ENCODE measurements around the gene EML6. TPM values are rescaled to one million over a fixed set of nuclear protein-coding genes. Genes with fewer than 3 reads are reported as not detected.
"Not testable (repeated sequence)": the region's sequence is repeated elsewhere in the genome, so short reads cannot be mapped to it uniquely, and the experiment has no call there.

EML6 gene
- polyA plus RNA-seq, 1 of the 3 experiments (the other 2 are of a cell fraction): 1.1 TPM

GRCh38 chr2:54873236-54873635, 149.8 kb downstream of the EML6 start:
- H3K79me2 ChIP-seq (ENCODE audit: insufficient read depth); H3K9me2 ChIP-seq; H3K9me3 ChIP-seq; H3K4me2 ChIP-seq; H3K9ac ChIP-seq; H3K4me3 ChIP-seq (ENCODE audit: low read depth in 2 of 2, low read length in 1 of 2); H4K20me1 ChIP-seq (ENCODE audit: insufficient read depth); H3K4me1 ChIP-seq (ENCODE audit: control insufficient read depth in 1 of 2, insufficient read depth in 2 of 2, low read depth in 1 of 2, low read length in 1 of 2); H3F3A ChIP-seq (replicated peaks; ENCODE audit: insufficient read depth); H2AFZ ChIP-seq (ENCODE audit: low read depth); POLR2A ChIA-PET; DNase-seq; H3K27ac ChIP-seq (ENCODE audit: low read depth in 2 of 2, low read length in 1 of 2); H3K27me3 ChIP-seq (ENCODE audit: insufficient read depth); H3K36me3 ChIP-seq (replicated peaks in 1 of 2; ENCODE audit: control insufficient read depth in 1 of 2, insufficient read depth in 2 of 2, low read length in 1 of 2): not testable (repeated sequence)
- WGBS (ENCODE audit: low lambda C conversion rate): 85% methylated on average over 3 of the region's 3 CpGs
- CTCF ChIA-PET: interaction anchor here (1.1 to 1.3 kb wide), 3 partner anchors 9 to 26 kb away, joined by 3 to 4 read pairs (median 3); no protein-coding TSS in a partner anchor

GRCh38 chr2:54876764-54877163, 153.3 kb downstream of the EML6 start:
- Histone ChIP-seq H3K4me3 (ENCODE audit: low read depth in 2 of 2, low read length in 1 of 2) (no peak overlapping the region), H2AFZ (ENCODE audit: low read depth) (no peak overlapping the region), H3K79me2 (ENCODE audit: insufficient read depth) (no peaks in the 10 kb centered on the region), H3K9ac (no peak overlapping the region), H3K27ac (ENCODE audit: low read depth in 2 of 2, low read length in 1 of 2) (no peak overlapping the region), H3K4me1 (ENCODE audit: control insufficient read depth in 1 of 2, insufficient read depth in 2 of 2, low read depth in 1 of 2, low read length in 1 of 2) (no peaks in the 10 kb centered on the region; a peak in 2 of 4 replicates), H3F3A (replicated peaks; ENCODE audit: insufficient read depth) (no peaks in the 10 kb centered on the region), H3K9me2 (no peaks in the 10 kb centered on the region), H3K4me2 (no peak overlapping the region), H4K20me1 (ENCODE audit: insufficient read depth) (no peaks in the 10 kb centered on the region), H3K36me3 (replicated peaks in 1 of 2; ENCODE audit: control insufficient read depth in 1 of 2, insufficient read depth in 2 of 2, low read length in 1 of 2) (no peaks in the 10 kb centered on the region), H3K9me3 (no peaks in the 10 kb centered on the region), H3K27me3 (ENCODE audit: insufficient read depth) (no peaks in the 10 kb centered on the region)
- 100% methylated on average over 1 of the region's 1 CpG for WGBS (ENCODE audit: low lambda C conversion rate)
- CTCF ChIA-PET: interaction anchor here (0.8 to 2.5 kb wide), 4 partner anchors 18 to 109 kb away, joined by 3 to 7 read pairs (median 3); no protein-coding TSS in a partner anchor
- TF ChIP-seq RFX5 (IDR thresholded peaks at IDR 0.05; ENCODE audit: low read length) (no peak), REST (IDR thresholded peaks at IDR 0.05; ENCODE audit: low read depth, low read length) (no peak)
- POLR2A ChIA-PET: interaction anchor here (0.6 kb wide), 1 partner anchor 33 kb away, joined by 3 read pairs; no protein-coding TSS in a partner anchor
- no peak for DNase-seq

- TF ChIP-seq RXRA (IDR thresholded peaks at IDR 0.05; ENCODE audit: borderline replicate concordance, low read depth): no peak
- Histone ChIP-seq H3K27me3 (ENCODE audit: insufficient read depth) (no peaks in the 10 kb centered on the region), H3K27ac (ENCODE audit: low read depth in 2 of 2, low read length in 1 of 2) (no peak overlapping the region), H3K79me2 (ENCODE audit: insufficient read depth) (no peaks in the 10 kb centered on the region), H3K36me3 (replicated peaks in 1 of 2; ENCODE audit: control insufficient read depth in 1 of 2, insufficient read depth in 2 of 2, low read length in 1 of 2) (no peaks in the 10 kb centered on the region), H3K9me3 (no peaks in the 10 kb centered on the region), H2AFZ (ENCODE audit: low read depth) (no peak overlapping the region), H3F3A (replicated peaks; ENCODE audit: insufficient read depth) (no peaks in the 10 kb centered on the region), H4K20me1 (ENCODE audit: insufficient read depth) (no peaks in the 10 kb centered on the region), H3K9me2 (no peaks in the 10 kb centered on the region), H3K9ac (no peak overlapping the region), H3K4me1 (ENCODE audit: control insufficient read depth in 1 of 2, insufficient read depth in 2 of 2, low read depth in 1 of 2, low read length in 1 of 2) (no peaks in the 10 kb centered on the region; a peak in 2 of 4 replicates), H3K4me2 (no peak overlapping the region), H3K4me3 (ENCODE audit: low read depth in 2 of 2, low read length in 1 of 2) (no peak overlapping the region)
- WGBS (ENCODE audit: low lambda C conversion rate): 95% methylated on average over 4 of the region's 4 CpGs
- DNase-seq: peak; percentile 24
- CTCF ChIA-PET: interaction anchor here (2.5 kb wide), 1 partner anchor 40 kb away, joined by 7 read pairs; no protein-coding TSS in a partner anchor
- POLR2A ChIA-PET: no interaction called here
These were observed 154.7 kb downstream of the EML6 start for GRCh38 chr2:54878182-54878581.

All from SK-N-SH (cell line).